Parathyroid adenoma (tissue), 2 donors: ENCODE results near the gene FANCC.
"Not testable (repeated sequence)": the region's sequence is repeated elsewhere in the genome, so short reads cannot be mapped to it uniquely, and the experiment has no call there.

Experiments
- H2AFZ ChIP-seq: fragments of 300-600 bp; sonication (generic); one replicate; pipeline ENCODE4 v1.7.0; 2017; ENCODE audit warnings: antibody characterized with exemption, mild to moderate bottlenecking
- H3K27ac ChIP-seq: fragments of 300-600 bp; sonication (generic); one replicate; pipeline ENCODE4 v1.7.0; 2017
- H3K27me3 ChIP-seq: fragments of 300-600 bp; sonication (generic); one replicate; pipeline ENCODE4 v1.7.0; 2017; ENCODE audit warnings: low read length; ENCODE audit not compliant: control insufficient read depth, insufficient read depth
- H3K36me3 ChIP-seq: fragments of 300-600 bp; sonication (generic); one replicate; pipeline ENCODE4 v1.7.0; 2017; ENCODE audit warnings: low read length; ENCODE audit not compliant: control insufficient read depth, insufficient read depth
- H3K4me1 ChIP-seq: fragments of 300-600 bp; sonication (generic); one replicate; pipeline ENCODE4 v1.7.0; 2017; ENCODE audit warnings: control low read depth
- H3K4me2 ChIP-seq: fragments of 300-600 bp; sonication (generic); one replicate; pipeline ENCODE4 v1.7.0; 2017; ENCODE audit warnings: low read length
- H3K4me3 ChIP-seq: fragments of 300-600 bp; sonication (generic); one replicate; pipeline ENCODE4 v1.7.0; 2017; ENCODE audit warnings: low read depth, low read length
- H3K79me2 ChIP-seq: fragments of 300-600 bp; sonication (generic); one replicate; pipeline ENCODE4 v1.7.0; 2017; ENCODE audit warnings: control low read depth
- H3K9ac ChIP-seq: fragments of 300-600 bp; sonication (generic); one replicate; pipeline ENCODE4 v1.7.0; 2017; ENCODE audit warnings: mild to moderate bottlenecking
- H3K9me3 ChIP-seq: fragments of 300-600 bp; sonication (generic); one replicate; pipeline ENCODE4 v1.7.0; 2017; ENCODE audit warnings: low read length; ENCODE audit not compliant: control insufficient read depth
- TF ChIP-seq, protein P1 (sequence below): fragments of 300-600 bp; sonication (generic); IDR thresholded peaks from one replicate; pipeline ENCODE4 v1.7.0; 2017; ENCODE audit warnings: antibody characterized with exemption, mild to moderate bottlenecking
- donor health status: primary hyperparathyroidism.

FANCC gene

GRCh38 chr9:95224376-95225019 lies 93.0 kb downstream of the FANCC start:
- Histone ChIP-seq H2AFZ (no peak overlapping the region), H3K4me1 (no peaks in the 10 kb centered on the region), H3K27ac (no peak overlapping the region), H3K79me2 (no peaks in the 10 kb centered on the region), H3K9me3 (no peaks in the 10 kb centered on the region), H3K4me3 (no peak overlapping the region), H3K9ac (no peak overlapping the region), H3K4me2 (no peak overlapping the region), H3K36me3 (no peaks in the 10 kb centered on the region), H3K27me3 (no peaks in the 10 kb centered on the region)
- TF ChIP-seq, protein P1, sequence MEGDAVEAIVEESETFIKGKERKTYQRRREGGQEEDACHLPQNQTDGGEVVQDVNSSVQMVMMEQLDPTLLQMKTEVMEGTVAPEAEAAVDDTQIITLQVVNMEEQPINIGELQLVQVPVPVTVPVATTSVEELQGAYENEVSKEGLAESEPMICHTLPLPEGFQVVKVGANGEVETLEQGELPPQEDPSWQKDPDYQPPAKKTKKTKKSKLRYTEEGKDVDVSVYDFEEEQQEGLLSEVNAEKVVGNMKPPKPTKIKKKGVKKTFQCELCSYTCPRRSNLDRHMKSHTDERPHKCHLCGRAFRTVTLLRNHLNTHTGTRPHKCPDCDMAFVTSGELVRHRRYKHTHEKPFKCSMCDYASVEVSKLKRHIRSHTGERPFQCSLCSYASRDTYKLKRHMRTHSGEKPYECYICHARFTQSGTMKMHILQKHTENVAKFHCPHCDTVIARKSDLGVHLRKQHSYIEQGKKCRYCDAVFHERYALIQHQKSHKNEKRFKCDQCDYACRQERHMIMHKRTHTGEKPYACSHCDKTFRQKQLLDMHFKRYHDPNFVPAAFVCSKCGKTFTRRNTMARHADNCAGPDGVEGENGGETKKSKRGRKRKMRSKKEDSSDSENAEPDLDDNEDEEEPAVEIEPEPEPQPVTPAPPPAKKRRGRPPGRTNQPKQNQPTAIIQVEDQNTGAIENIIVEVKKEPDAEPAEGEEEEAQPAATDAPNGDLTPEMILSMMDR, result no peak

DNA sequence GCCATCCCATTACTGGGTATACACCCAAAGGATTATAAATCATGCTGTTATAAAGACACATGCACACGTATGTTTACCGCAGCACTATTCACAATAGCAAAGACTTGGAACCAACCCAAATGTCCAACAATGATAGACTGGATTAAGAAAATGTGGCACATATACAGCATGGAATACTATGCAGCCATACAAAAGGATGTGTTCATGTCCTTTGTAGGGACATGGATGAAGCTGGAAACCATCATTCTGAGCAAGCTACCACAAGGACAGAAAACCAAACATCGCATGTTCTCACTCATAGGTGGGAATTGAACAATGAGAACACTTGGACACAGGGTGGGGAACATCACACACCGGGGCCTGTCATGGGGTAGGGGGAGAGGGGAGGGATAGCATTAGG lies 97.2 kb downstream of the FANCC start:
- not testable (repeated sequence) for H3K27ac ChIP-seq, H3K27me3 ChIP-seq, H3K4me2 ChIP-seq, H3K9ac ChIP-seq, H3K36me3 ChIP-seq, H3K9me3 ChIP-seq, H2AFZ ChIP-seq, H3K79me2 ChIP-seq, H3K4me1 ChIP-seq, H3K4me3 ChIP-seq

DNA sequence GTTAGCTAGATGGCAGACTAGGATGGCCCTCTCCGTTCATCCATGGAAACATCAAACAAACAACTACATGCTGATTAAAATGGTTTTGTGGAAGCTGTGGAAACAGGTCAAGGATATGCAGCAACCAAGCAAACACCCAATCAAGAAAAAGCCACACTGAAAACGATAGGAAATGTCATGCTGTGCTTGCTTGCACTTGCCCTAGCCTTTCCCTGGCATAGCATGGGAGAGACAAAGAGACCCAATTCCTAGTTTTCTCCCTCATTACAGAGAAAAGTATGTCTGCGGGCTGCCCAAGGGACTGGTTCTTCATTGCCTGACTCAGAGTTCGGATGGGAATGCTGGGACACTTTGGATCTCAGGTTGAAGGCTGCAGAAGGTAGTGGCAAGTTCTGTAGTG lies 98.7 kb downstream of the FANCC start:
- Histone ChIP-seq H3K4me1 (no peaks in the 10 kb centered on the region), H3K27me3 (no peaks in the 10 kb centered on the region), H3K27ac (no peak overlapping the region), H3K36me3 (no peaks in the 10 kb centered on the region), H3K9me3 (no peaks in the 10 kb centered on the region), H3K79me2 (no peaks in the 10 kb centered on the region), H2AFZ (no peak overlapping the region), H3K9ac (no peak overlapping the region), H3K4me3 (no peak overlapping the region), H3K4me2 (no peak overlapping the region)
- TF ChIP-seq, protein P1, result no peak

GRCh38 chr9:95217936-95218335 lies 99.6 kb downstream of the FANCC start:
- no peaks in the 10 kb centered on the region for H3K9me3 ChIP-seq
- H3K27me3 ChIP-seq, result no peaks in the 10 kb centered on the region
- no peak overlapping the region for H3K4me2 ChIP-seq
- no peak overlapping the region for H3K4me3 ChIP-seq
- no peak overlapping the region for H2AFZ ChIP-seq
- TF ChIP-seq, protein P1, result no peak
- H3K4me1 ChIP-seq, result no peaks in the 10 kb centered on the region
- H3K27ac ChIP-seq, result no peak overlapping the region
- no peaks in the 10 kb centered on the region for H3K79me2 ChIP-seq
- H3K9ac ChIP-seq, result no peak overlapping the region
- H3K36me3 ChIP-seq, result no peaks in the 10 kb centered on the region

DNA sequence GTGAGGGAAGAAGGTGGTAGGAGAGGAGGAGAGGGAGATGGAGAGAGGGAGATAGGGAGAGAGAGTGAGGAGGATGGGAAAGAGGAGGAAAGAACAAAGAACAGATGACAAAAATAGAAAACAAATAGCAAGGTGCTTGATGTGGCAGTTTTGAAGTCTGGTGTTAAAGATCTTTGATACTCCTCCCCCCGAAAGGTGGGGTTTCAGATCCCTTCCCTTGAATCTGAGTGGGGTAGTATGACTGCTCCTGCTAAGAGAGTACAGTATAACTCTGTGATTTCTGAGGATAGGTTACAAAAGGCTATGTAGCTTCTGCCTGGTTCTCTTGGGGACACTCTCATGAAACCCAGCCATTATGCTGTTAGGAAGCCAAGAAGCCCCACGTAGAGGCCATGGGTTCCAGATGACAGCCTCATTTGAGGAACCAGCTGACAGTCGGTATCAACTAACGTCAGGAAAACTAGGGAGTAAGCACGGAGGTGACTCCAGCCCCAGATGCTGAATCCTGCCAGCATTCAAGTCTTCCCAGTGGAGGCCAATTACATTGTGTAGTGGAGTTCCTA lies 102.1 kb downstream of the FANCC start:
- Histone ChIP-seq H3K27me3 (no peaks in the 10 kb centered on the region), H3K4me1 (peaks cover 3% of the 10 kb centered on the region), H3K9ac (no peak overlapping the region), H3K36me3 (no peaks in the 10 kb centered on the region), H3K79me2 (no peaks in the 10 kb centered on the region), H3K4me3 (no peak overlapping the region), H3K4me2 (no peak overlapping the region), H2AFZ (peak overlapping the region; percentile 58), H3K9me3 (no peaks in the 10 kb centered on the region), H3K27ac (no peak overlapping the region)
- TF ChIP-seq, protein P1, result no peak
